LNCaP clone FGC (cell line): ENCODE measurements around the gene ADARB1.

ENCODE experiments used
- DNase-seq: peaks from one replicate; pipeline ENCODE4 v3.0.0-alpha.2; 2011; ENCODE audit warnings: low read depth
- H3K4me3 ChIP-seq: 2 replicates; pipeline ENCODE4 v1.5.1; 2011; ENCODE audit warnings: mild to moderate bottlenecking, low read depth, low read length, control low read depth
- CTCF ChIP-seq: IDR thresholded peaks from 2 replicates; pipeline ENCODE4 v1.5.1; 2012; ENCODE audit warnings: mild to moderate bottlenecking; ENCODE audit not compliant: control insufficient read depth, insufficient read depth; ENCODE audit errors: extremely low read depth

The ADARB1 gene

GRCh38 chr21:45251635-45252447 lies 177.5 kb downstream of the ADARB1 start:
- H3K4me3 ChIP-seq = no peak overlapping the region
- no peak for TF ChIP-seq CTCF
- no peak for DNase-seq

- no peak for DNase-seq
- no peak for TF ChIP-seq CTCF
Observed at GRCh38 chr21:45252448-45252925, 178.1 kb downstream of the ADARB1 start.

GRCh38 chr21:45253180-45253579 lies 178.8 kb downstream of the ADARB1 start:
- H3K4me3 ChIP-seq = no peak overlapping the region
- TF ChIP-seq CTCF = no peak
- no peak for DNase-seq

More at GRCh38 chr21:45252448-45252925, 178.1 kb downstream of the ADARB1 start:
- no peak overlapping the region for H3K4me3 ChIP-seq

- TF ChIP-seq CTCF = no peak
- no peak for DNase-seq
- no peak overlapping the region for H3K4me3 ChIP-seq
Observed at GRCh38 chr21:45253633-45254459, 179.5 kb downstream of the ADARB1 start.

- DNase-seq = no peak
- TF ChIP-seq CTCF = no peak
- no peak overlapping the region for H3K4me3 ChIP-seq
Observed at GRCh38 chr21:45254460-45254930, 180.1 kb downstream of the ADARB1 start.

GRCh38 chr21:45255381-45256020 lies 181.1 kb downstream of the ADARB1 start:
- DNase-seq = no peak
- H3K4me3 ChIP-seq = no peak overlapping the region
- no peak for TF ChIP-seq CTCF
